H1 (cell line): ENCODE data around the gene SDC4. TPM values are rescaled to one million over a fixed set of nuclear protein-coding genes. Genes with fewer than 3 reads are reported as not detected.

Source experiments
- CTCF ChIA-PET: fragments of 300-600 bp; sonication (Branson Sonifier 250); formaldehyde crosslinking; loops from one replicate; lab custom pipeline; 2021; ENCODE audit not compliant: partially characterized antibody; lab: Charles Lee
- POLR2A ChIA-PET: fragments of 300-600 bp; sonication (Branson Sonifier 250); formaldehyde crosslinking; loops from one replicate; lab custom pipeline; 2021; ENCODE audit warnings: inconsistent platforms; ENCODE audit not compliant: partially characterized antibody; lab: Charles Lee
- DNase-seq, 2 experiments: peaks; one replicate each; pipeline versions ENCODE4 v3.0.0 to v3.0.0-alpha.2; 2010 to 2022; ENCODE audit warnings: low spot score in 2 of 2, low read depth in 1 of 2, mixed read lengths in 1 of 2
- FAIRE-seq: peaks from 2 replicates; lab custom pipeline; 2011; peaks lifted over from hg19 to GRCh38; lab: Jason Lieb, UNC
- H2AFZ ChIP-seq: 2 replicates; pipeline ENCODE4 v1.8.1; 2012; ENCODE audit warnings: low read length, inconsistent platforms
- H2AK5ac ChIP-seq: 2 replicates; pipeline ENCODE4 v1.6.1; 2013; ENCODE audit warnings: low read depth, low read length
- H2BK120ac ChIP-seq: replicated peaks from 2 replicates; pipeline ENCODE3; 2013; ENCODE audit warnings: low read depth, low read length, inconsistent platforms
- H2BK12ac ChIP-seq: 2 replicates; pipeline ENCODE4 v1.6.1; 2013; ENCODE audit warnings: low read depth, low read length
- H2BK15ac ChIP-seq: 2 replicates; pipeline ENCODE4 v1.6.1; 2013; ENCODE audit warnings: low read length
- H2BK20ac ChIP-seq: 2 replicates; pipeline ENCODE4 v1.6.1; 2013; ENCODE audit warnings: low read length
- H2BK5ac ChIP-seq: 2 replicates; pipeline ENCODE4 v1.6.1; 2013; ENCODE audit warnings: low read depth, low read length
- H3K14ac ChIP-seq: 2 replicates; pipeline ENCODE4 v1.6.1; 2013; ENCODE audit warnings: inconsistent platforms; ENCODE audit not compliant: insufficient read length
- H3K18ac ChIP-seq: 2 replicates; pipeline ENCODE4 v1.6.1; 2013; ENCODE audit warnings: low read length; ENCODE audit errors: extremely low read depth
- H3K23ac ChIP-seq: 2 replicates; pipeline ENCODE4 v1.6.1; 2013; ENCODE audit warnings: inconsistent platforms; ENCODE audit not compliant: insufficient read length
- H3K23me2 ChIP-seq: 2 replicates; pipeline ENCODE4 v1.6.1; 2013; ENCODE audit warnings: low read depth, low read length
- H3K27ac ChIP-seq: 2 replicates; pipeline ENCODE4 v1.6.1; 2011; ENCODE audit warnings: low read depth, low read length, inconsistent platforms
- H3K27me3 ChIP-seq, 4 experiments: replicated peaks in 1 of 4; 1 replicate in 1 of 4; 2 replicates in 3 of 4; pipeline versions ENCODE4 v1.6.1 to v1.8.1; 2011 to 2013; ENCODE audit warnings: low read length in 3 of 4, mild to moderate bottlenecking in 3 of 4, inconsistent platforms in 2 of 4, mixed read lengths in 2 of 4, moderate library complexity in 1 of 4; ENCODE audit not compliant: control insufficient read depth in 3 of 4, insufficient read depth in 3 of 4; ENCODE audit errors: extremely low read depth in 1 of 4
- H3K36me3 ChIP-seq, 4 experiments: 2 replicates each; pipeline versions ENCODE4 v1.6.1 to v1.8.1; 2011 to 2013; ENCODE audit warnings: mild to moderate bottlenecking in 4 of 4, low read length in 3 of 4, moderate library complexity in 2 of 4, control low read depth in 1 of 4, inconsistent platforms in 1 of 4; ENCODE audit not compliant: insufficient read depth in 4 of 4, control insufficient read depth in 2 of 4
- H3K4ac ChIP-seq: replicated peaks from 2 replicates; pipeline ENCODE3; 2013; ENCODE audit warnings: low read length, low read depth, mixed read lengths, inconsistent platforms; ENCODE audit not compliant: insufficient read length
- H3K4me1 ChIP-seq, 4 experiments: replicated peaks in 1 of 4; 1 replicate in 1 of 4; 2 replicates in 3 of 4; pipeline versions ENCODE4 v1.6.1 to v1.8.1; 2011 to 2013; ENCODE audit warnings: low read length in 3 of 4, inconsistent platforms in 2 of 4, mixed read lengths in 1 of 4; ENCODE audit not compliant: insufficient read depth in 4 of 4, control insufficient read depth in 3 of 4
- H3K4me2 ChIP-seq, 2 experiments: 2 replicates each; pipeline versions ENCODE4 v1.6.1 to v1.8.1; 2011 to 2013; ENCODE audit warnings: low read depth in 2 of 2, low read length in 2 of 2, control low read depth in 1 of 2, inconsistent platforms in 1 of 2, mild to moderate bottlenecking in 1 of 2; ENCODE audit not compliant: insufficient read depth in 1 of 2
- H3K4me3 ChIP-seq, 4 experiments: fragments of 200-600, 300-600 bp in 1 of 4; sonication (generic), shearing (Covaris generic), sonication (Bioruptor Twin) in 1 of 4; 2 replicates each; pipeline versions ENCODE4 v1.5.1 to v1.8.1; 2011 to 2016; ENCODE audit warnings: low read length in 4 of 4, low read depth in 3 of 4, control low read depth in 2 of 4, inconsistent platforms in 2 of 4, mild to moderate bottlenecking in 2 of 4, mixed read lengths in 1 of 4, moderate library complexity in 1 of 4; ENCODE audit not compliant: insufficient read depth in 2 of 4; ENCODE audit errors: extremely low read depth in 1 of 4
- H3K56ac ChIP-seq: replicated peaks from 2 replicates; pipeline ENCODE3; 2013; ENCODE audit warnings: low read depth, mild to moderate bottlenecking, mixed read lengths, low read length, inconsistent platforms; ENCODE audit not compliant: insufficient read length
- H3K79me1 ChIP-seq: 2 replicates; pipeline ENCODE4 v1.6.1; 2013; ENCODE audit warnings: low read depth, low read length, control low read depth
- H3K79me2 ChIP-seq, 2 experiments: 2 replicates each; pipeline versions ENCODE4 v1.6.1 to v1.8.1; 2012 to 2013; ENCODE audit warnings: low read length in 2 of 2, mild to moderate bottlenecking in 2 of 2, inconsistent platforms in 1 of 2; ENCODE audit not compliant: insufficient read depth in 2 of 2, control insufficient read depth in 1 of 2
- H3K9ac ChIP-seq, 4 experiments: replicated peaks in 1 of 4; 1 replicate in 1 of 4; 2 replicates in 3 of 4; pipeline versions ENCODE4 v1.6.1 to v1.8.1; 2011 to 2013; ENCODE audit warnings: low read depth in 3 of 4, low read length in 3 of 4, control low read depth in 2 of 4, mild to moderate bottlenecking in 2 of 4, moderate library complexity in 2 of 4, inconsistent platforms in 1 of 4; ENCODE audit errors: extremely low read depth in 1 of 4
- H3K9me3 ChIP-seq, 2 experiments: 2 replicates each; pipeline versions ENCODE4 v1.6.1 to v1.8.1; 2012 to 2013; ENCODE audit warnings: mild to moderate bottlenecking in 2 of 2, moderate library complexity in 2 of 2, control low read depth in 1 of 2, inconsistent platforms in 1 of 2, low read depth in 1 of 2, low read length in 1 of 2, mixed read lengths in 1 of 2; ENCODE audit not compliant: insufficient read depth in 2 of 2
- H4K20me1 ChIP-seq, 2 experiments: replicated peaks in 1 of 2; 2 replicates each; pipeline versions ENCODE3 to v1.8.1; 2011 to 2013; ENCODE audit warnings: inconsistent platforms in 2 of 2, low read length in 2 of 2, mild to moderate bottlenecking in 1 of 2; ENCODE audit not compliant: insufficient read depth in 2 of 2, control insufficient read depth in 1 of 2
- H4K5ac ChIP-seq: 2 replicates; pipeline ENCODE4 v1.6.1; 2013; ENCODE audit warnings: low read length, low read depth, mixed read lengths, inconsistent platforms; ENCODE audit not compliant: insufficient read length
- H4K8ac ChIP-seq: 2 replicates; pipeline ENCODE4 v1.8.0; 2013; ENCODE audit warnings: mild to moderate bottlenecking, moderate library complexity, low read length, inconsistent platforms; ENCODE audit not compliant: insufficient read depth; ENCODE audit errors: extremely low read depth
- H4K91ac ChIP-seq: replicated peaks from 2 replicates; pipeline ENCODE3; 2013; ENCODE audit warnings: low read length, mixed read lengths, inconsistent platforms; ENCODE audit not compliant: insufficient read length
- ATF3 ChIP-seq: IDR thresholded peaks from 2 replicates; pipeline ENCODE4 v1.6.1; 2011; ENCODE audit warnings: low read depth, mild to moderate bottlenecking, low read length; ENCODE audit not compliant: insufficient read depth
- CHD1 ChIP-seq: IDR thresholded peaks from 2 replicates; pipeline ENCODE4 v1.6.1; 2012; ENCODE audit warnings: low read depth, low read length, improper control_type of control experiment
- NRF1 ChIP-seq: IDR thresholded peaks from 2 replicates; pipeline ENCODE4 v1.6.1; 2011; ENCODE audit warnings: mild to moderate bottlenecking, low read depth, low read length, improper control_type of control experiment
- TAF1 ChIP-seq: IDR thresholded peaks from 2 replicates; pipeline ENCODE4 v1.6.1; 2011; ENCODE audit warnings: mild to moderate bottlenecking, low read depth, low read length
- WGBS, 2 experiments: shearing (Covaris generic) in 1 of 2; methylation state at CpG; one replicate each; pipeline versions ENCODE4 v1.1.6 to v1.1.7; 2013 to 2015; ENCODE audit warnings: low lambda C conversion rate in 2 of 2, mixed read lengths in 2 of 2, inconsistent platforms in 1 of 2, low coverage in 1 of 2, missing lambda C conversion rate in 1 of 2; ENCODE audit not compliant: insufficient replicate concordance in 2 of 2, insufficient coverage in 1 of 2, insufficient read length in 1 of 2; ENCODE audit errors: extremely low coverage in 1 of 2, missing lambda C conversion rate in 1 of 2; 5-methylcytosine and 5-hydroxymethylcytosine counted together
- polyA plus RNA-seq, 7 experiments: library from polyadenylated mRNA; depleted of rRNA in 3 of 7; stranded (reverse) in 5 of 7; unstranded in 2 of 7; fragments of >200 nt in 5 of 7; fragments of 200-250 nt in 2 of 7; gene quantifications; 1 replicate in 5 of 7; 2 replicates in 1 of 7; 4 replicates in 1 of 7; pipeline versions ENCODE4 v1.2.1 to v1.2.3, GENCODE V29; 2011 to 2013; ENCODE audit warnings: missing spikeins in 2 of 7, mixed read lengths in 2 of 7
- total RNA-seq: library from RNA; stranded (reverse); fragmentation: NEBNext Ultra II Directional; extraction: Animal tissue kit (Norgen Biotek cat#: 25700); gene quantifications from 2 replicates; pipeline ENCODE4 v1.2.1, GENCODE V29; 2021

SDC4 gene
- total and polyA plus RNA-seq, 2 of the 8 experiments (the other 6 are each of a cell fraction or from before 2014, with no cell fraction given): 34.6 to 60.2 TPM

GRCh38 chr20:45307076-45307640 lies 41.1 kb downstream of the SDC4 start:
- Histone ChIP-seq H4K5ac (no peak overlapping the region), H3K27ac (no peak overlapping the region), H3K56ac (no peak overlapping the region), H3K27me3 (peaks cover 0 to 11% (median 4%) of the 10 kb centered on the region in 4 experiments; a peak in 5 of 7 replicates), H2AK5ac (no peak overlapping the region), H2BK5ac (no peak overlapping the region), H3K4ac (no peak overlapping the region), H3K23me2 (no peaks in the 10 kb centered on the region; the same call in 1 of the 2 replicates), H2BK12ac (no peak overlapping the region; the same call in 1 of the 2 replicates), H4K8ac (no peak overlapping the region), H3K9ac (no peak overlapping the region), H2BK20ac (no peak overlapping the region), H3K79me1 (no peaks in the 10 kb centered on the region), H3K4me1 (peaks cover 0 to 14% (median 8%) of the 10 kb centered on the region in 4 experiments; a peak in 5 of 7 replicates), H3K4me3 (no peak overlapping the region), H3K36me3 (no peaks in the 10 kb centered on the region), H3K4me2 (no peak overlapping the region), H2BK120ac (no peak overlapping the region), H3K14ac (no peak overlapping the region), H2AFZ (no peak overlapping the region), H4K91ac (no peak overlapping the region), H3K9me3 (no peaks in the 10 kb centered on the region), H3K23ac (no peak overlapping the region), H3K18ac (no peak overlapping the region), H4K20me1 (peaks cover 0 to 1% of the 10 kb centered on the region in 2 experiments), H3K79me2 (no peaks in the 10 kb centered on the region), H2BK15ac (no peak overlapping the region)
- FAIRE-seq (no peak), DNase-seq (no peak)
- ChIA-PET CTCF (interaction anchor here (0.6 to 2.2 kb wide), 5 partner anchors 9 to 195 kb away, joined by 3 to 29 read pairs (median 4); no protein-coding TSS in a partner anchor), POLR2A (interaction anchor here (1.3 to 3.0 kb wide), 2 partner anchors 9 to 42 kb away, joined by 3 to 7 read pairs; no protein-coding TSS in a partner anchor)
- 76% methylated on average over 15 of the region's 16 CpGs; no CpG with 5 or more reads in 1 of the 2 experiments for WGBS, 2 experiments
- TF ChIP-seq NRF1 (no peak), TAF1 (no peak), CHD1 (no peak), ATF3 (no peak)
